ENCODE results near the gene DNAL4.

DNAL4 gene, protein sequence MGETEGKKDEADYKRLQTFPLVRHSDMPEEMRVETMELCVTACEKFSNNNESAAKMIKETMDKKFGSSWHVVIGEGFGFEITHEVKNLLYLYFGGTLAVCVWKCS

DNA sequence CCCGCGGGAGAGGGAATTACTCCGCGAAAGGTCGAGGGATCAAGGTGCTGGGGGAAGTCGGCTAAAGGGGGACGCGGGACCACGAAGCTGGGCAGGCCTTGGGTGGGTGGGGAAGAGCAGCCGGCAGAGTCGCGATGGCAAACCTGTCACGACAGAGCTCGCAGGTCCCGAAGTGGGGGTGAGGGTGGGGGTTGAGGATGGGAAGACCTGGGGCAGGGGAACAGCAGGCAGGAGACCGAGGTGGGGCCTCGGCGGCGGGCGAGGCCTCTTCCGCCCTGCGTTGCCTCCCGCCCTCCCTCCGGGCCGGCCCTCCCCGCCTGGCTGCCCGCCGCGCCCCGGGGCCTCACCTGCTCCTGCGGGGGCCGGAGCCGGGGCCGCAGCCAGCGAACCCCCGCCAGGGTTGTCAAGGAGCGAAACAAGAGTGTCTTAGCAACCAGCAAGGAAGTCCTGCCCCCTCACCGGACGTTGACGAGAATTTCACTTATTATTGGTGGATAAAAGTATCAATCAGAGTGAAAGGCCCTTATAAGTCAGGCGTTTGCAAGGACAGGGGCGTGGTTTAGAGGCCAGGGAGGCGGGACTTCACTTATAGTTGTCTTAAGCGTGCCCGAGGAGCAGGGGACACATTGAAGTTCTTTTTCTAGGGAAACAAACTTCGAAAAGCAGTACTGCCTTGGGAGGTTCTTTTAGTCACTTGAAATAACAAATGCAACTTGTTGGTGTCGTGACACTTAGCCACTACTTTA lies at the start of gene DNAL4:
DNAL4 (minus strand) TSS at position 423 of the 746 bp plus-strand sequence. CDS start 11,412 bp downstream, outside the sequence.
- DNase-seq, result peak; percentile 90

DNA sequence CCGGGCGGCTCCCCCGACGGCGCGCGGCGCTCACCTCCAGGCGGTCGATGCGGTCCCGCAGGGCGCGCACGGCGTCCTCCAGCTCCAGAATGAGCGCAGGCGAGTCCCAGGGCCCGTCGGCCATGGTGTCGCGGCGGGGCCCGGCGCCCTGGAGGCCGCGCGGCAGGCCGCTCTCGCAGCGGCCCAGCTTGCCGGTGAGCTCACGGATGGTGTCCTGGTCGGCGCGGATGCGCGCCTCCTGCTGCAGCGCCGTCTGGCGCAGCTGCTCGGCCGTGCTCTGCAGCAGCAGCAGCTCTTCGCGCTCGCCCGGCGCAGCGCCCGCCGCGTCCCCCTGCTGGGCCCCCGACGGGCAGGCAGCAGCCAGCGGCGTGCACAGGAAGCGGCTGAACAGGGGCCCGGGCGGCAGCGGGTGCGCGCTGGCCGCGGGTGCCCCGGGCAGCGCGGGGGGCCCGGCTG lies 49.3 kb upstream of the DNAL4 start:
- peak; percentile 18 for DNase-seq

- no peak for DNase-seq
These were observed 48.7 kb upstream of the DNAL4 start for GRCh38 chr22:38842512-38843200.

DNA sequence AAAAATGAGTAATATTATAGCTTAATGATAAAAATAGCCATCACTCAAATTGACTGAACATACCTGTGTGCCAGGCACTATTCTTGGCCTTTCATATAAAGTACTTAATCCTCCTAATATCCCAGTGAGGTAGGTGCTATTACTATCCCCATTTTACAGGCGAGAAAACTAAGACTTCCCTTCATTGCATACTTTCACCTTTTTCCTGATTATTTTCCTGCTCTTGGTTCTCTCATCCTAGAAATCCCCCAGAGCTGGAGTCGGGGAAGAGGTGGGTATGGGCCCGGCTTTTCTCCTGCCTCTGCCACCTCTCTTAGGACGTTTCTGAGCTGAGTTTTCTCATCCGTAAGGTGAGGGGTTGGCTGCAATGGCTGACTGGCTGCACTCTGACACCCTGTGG lies 47.7 kb upstream of the DNAL4 start:
- no peak for DNase-seq

GRCh38 chr22:38841211-38841610 lies 47.3 kb upstream of the DNAL4 start:
- no peak for DNase-seq

DNA sequence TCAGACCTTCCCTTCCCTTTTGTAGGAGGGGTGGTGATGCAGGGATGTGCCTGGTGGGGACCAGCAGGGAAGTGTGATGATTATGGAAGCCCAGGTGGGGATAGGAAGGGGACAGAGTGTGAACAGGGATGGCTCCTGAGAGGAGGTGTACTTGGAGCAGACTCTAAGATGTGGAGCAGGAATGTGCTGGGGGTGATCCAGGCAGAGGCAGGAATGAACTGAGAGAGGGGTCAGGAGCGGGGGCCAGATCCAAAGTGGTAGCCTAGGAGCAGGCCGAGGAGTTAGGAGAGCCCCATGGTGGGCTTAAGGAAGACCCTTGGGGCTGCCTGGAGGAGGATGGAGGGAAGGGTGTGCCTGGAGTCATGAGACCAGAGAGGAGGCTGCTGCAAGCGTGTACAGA lies 46.2 kb upstream of the DNAL4 start:
- DNase-seq, result no peak

GRCh38 chr22:38839686-38840085 lies 45.7 kb upstream of the DNAL4 start:
- no peak for DNase-seq

DNA sequence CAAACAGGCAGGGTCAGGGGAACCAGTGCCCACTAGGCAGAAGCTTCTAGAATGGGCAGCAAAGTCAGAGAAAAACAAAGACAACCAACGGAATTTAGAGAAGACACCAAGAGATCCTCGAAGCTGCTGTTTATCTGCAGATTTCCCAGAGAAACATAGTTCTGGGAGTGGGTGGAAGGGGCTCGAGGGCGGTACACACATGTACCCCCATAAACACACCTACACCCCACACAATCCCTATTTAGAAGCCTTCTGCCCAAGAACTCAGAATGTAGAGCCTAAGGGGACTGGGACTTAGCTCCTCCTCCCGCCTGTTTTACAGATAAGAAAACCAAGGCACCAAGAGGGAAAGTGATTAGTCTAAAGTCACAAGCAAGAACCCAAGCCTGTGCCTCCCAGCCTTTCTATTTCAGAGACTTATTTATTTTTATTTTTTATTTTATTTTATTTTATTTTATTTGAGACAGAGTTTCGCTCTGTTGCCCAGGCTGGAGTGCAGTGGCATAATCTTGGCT lies 43.5 kb upstream of the DNAL4 start:
- DNase-seq, result no peak

DNA sequence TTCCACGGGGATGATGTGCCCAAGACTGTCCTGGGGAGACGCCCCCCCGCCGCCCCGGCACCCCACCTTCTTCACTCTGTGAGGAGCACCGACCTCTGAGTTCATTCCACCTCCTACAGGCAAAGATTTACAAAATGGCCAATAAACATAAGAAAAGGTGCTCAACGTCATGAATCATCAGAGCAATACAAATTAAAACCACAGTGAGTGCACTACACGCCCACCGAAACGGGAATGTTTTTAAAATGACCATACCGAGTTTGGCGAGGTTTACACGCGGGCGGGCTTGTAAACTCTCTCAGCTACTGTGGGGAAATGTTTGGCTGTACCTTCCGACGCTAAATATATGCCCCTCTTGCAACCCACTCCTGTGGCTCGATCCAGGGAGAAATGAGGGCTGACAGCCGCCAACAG lies 42.0 kb upstream of the DNAL4 start:
- no peak for DNase-seq

DNA sequence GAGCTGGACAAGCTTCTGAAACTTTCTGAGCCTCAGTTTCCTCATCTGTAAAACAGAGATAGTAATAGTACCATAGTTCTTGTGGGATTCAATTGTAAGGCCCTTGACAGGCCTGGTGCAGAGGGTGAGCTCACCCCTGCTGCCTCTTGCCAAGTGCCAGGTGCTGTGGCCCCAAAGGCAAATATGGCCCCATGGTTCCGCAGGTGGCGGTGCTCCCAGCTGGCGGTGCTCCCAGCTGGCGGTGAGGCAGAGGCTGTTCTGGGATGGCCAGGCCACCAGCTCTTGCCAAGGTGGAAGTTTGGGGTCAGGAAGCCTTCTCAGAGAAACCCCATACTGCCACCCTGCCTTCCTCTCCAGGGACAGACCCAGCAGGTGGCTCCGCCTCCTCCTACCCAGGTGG lies 41.0 kb upstream of the DNAL4 start:
- no peak for DNase-seq

GRCh38 chr22:38834215-38834953 lies 40.4 kb upstream of the DNAL4 start:
- DNase-seq, result no peak

DNA sequence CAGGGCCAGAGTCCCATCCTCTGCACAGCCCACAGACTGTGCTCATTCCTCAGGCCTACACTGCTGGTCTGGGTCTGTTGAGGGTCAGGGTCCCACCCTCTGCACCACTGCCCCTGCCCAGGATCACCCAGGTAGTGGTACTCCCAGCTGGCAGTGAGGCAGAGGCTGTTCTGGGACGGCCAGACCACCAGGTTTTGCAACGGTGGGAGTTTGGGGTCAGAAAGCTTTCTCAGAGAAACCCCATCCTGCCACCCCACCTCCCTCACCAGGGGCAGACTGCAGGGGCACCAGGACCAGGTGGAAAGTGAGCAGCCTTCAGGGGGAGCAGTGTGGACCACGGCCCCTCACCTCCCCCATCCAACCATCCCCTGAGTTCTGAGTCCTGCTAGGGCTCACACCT lies 39.1 kb upstream of the DNAL4 start:
- DNase-seq, result no peak

DNA sequence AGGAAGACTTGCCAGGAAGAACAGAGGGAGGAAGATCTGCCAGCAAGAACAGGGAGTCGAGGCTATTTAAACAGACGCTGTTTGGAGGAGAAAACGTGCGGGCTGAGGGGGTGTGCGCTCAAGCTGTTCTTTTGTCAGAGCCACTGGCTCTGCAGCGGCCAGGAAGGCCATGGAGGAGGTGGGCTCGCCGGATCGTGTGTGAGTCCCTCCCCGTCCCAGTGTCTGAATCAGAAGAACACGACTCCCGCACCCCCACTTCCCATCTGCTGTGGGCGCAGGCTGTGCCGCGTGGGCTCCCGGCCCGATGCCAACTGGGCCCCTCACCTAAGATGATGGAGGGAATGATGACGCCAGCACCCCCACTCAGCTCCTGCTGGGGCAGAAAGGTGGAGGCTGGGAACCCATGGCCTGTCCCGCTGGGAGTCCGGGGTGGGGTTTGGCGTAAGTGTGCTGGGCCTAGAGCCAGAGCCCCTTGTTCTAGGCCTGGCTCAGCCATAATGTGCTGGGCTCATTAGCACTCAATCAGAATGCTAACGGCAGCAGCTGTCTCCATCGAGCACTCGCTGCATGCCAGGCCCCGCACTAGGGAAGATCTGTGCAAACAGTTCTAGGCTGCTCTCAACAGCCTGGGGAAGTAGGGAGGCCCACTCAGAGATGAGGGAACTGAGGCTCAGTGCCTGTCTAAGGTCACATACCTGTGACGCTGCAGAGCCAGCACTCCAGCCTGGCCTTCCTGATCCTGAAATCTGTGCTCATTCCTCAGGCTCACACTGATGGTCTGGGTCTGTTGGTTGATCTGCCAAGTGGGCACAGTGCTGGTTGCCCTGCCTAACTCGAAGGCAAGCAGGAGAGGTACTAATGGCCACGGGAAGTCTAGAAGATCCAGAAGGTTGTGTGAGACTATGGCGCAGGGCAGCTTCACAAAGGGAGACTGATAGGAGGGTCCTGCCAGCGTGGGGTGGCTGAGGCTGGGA lies 38.3 kb upstream of the DNAL4 start:
- DNase-seq, result peak; percentile 76

DNA sequence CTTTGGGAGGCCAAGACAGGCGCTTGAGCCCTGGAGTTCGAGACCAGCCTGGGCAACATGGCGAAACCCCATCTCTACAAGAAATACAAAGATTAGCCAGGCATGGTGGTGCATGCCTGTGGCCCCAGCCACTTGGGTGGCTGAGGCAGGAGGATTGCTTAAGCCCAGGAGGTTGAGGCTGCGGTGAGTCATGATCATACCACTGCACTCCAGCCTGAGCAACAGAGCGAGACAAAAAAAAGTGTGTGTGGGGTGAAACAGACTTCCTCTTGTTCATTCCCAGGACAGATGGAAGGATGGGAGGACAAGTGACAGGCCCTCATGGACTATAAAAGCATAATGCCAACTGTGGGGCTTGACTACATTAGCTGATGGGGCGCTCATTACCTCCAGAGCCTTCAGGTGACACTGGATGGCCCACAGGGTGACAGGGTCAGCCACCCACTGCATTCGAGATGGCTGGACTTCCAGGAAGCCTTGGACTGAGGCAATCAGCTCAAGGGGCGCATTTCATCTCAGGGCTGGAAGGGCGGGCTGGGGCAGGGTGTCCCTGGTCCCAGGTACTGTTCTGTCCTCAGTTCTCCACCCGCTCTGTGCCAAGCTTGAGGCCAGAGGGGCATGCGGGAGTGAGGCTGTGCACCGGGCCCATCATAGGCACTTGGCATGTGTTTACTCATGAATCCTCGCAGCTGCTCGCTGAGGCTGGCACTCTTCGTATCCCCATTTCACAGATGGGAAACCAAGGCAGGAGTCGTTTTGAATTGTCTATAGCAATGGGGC lies 37.4 kb upstream of the DNAL4 start:
- no peak for DNase-seq

GRCh38 chr22:38830845-38831108 lies 36.8 kb upstream of the DNAL4 start:
- DNase-seq, result no peak

- no peak for DNase-seq
These were observed 36.3 kb upstream of the DNAL4 start for GRCh38 chr22:38830026-38830844.

DNA sequence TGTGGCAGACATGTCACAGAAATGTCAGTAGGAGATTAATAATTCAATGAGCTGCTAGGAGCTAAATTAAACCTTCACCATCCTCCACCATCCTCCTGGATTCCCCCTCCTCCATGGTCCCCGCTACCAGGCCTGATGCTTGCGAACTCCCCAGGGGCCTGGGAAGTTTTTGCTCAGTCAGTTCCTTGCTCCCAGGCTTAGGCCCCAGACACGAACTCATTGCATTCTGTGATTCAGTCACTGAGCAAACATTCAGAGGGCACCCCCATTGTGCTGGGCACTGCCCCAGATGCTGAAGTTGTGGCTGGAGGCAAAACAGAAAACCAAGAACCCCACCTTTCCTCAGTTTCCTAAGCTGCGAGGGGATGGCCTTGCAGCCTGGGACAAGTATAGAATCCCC lies 35.5 kb upstream of the DNAL4 start:
- DNase-seq, result no peak

DNA sequence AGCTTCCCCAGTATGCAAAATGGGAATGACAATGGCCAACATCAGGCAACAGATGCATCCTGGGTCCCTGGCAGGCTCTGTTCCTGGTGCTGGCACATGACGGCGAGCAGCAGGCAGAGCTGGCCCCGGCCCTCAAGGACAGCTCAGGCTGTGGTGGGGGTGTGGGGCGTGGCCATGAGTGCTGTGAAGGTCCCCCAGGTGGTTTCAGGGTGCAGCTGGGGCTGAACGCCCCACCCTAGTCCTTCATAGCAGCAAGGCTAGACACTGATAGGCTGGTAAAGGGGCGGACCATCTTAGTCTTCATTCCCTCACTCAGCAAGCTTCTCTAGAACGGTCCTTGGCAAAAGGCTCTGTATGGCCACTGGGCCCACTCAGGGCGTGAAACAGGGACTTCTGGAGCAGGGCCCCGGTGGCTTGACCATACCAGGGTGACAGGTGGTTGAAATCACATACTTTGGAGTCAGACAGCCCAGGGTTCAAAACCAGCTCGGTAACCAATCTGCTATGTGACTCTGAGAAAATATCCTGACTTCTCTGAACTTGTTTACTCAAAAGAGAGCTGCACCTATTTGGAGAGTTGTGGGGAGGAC lies 34.8 kb upstream of the DNAL4 start:
- DNase-seq, result no peak

DNA sequence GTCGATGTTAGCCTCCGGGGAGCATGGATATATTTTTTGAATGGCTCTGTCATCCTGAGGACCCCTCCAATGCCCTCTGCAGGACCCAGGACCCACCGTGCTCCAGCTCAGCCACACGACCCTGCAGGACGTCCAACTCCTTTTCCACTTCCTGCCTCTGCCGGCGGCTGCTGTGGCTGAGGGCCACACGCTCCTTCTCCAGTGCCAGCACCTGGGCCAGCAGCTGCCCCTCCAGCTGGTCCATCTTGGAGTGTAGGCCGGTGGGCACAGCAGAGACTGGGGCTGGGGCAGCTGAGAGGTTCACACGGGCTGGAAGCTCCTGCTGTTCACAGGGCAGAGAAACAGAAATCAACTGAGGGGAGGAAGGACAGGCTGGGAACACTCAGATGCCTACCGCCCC lies 34.2 kb upstream of the DNAL4 start:
- DNase-seq, result no peak

- DNase-seq, result no peak
These were observed 33.6 kb upstream of the DNAL4 start for GRCh38 chr22:38827510-38827909.
